Renal cortex interstitium (tissue), 11 donors: ENCODE results near the gene NFATC3. TPM values are rescaled to one million over a fixed set of nuclear protein-coding genes. Genes with fewer than 3 reads are reported as not detected.

Experiments
- DNase-seq, 11 donors: peaks; one replicate each; pipeline ENCODE4 v3.0.0-alpha.2; 2013; ENCODE audit warnings: low read depth in 9 of 11, low spot score in 4 of 11; ENCODE audit errors: extremely low read depth in 1 of 11
- polyA plus RNA-seq, 3 donors: library from polyadenylated mRNA; unstranded; fragments of 120-200 nt; gene quantifications; one replicate each; pipeline ENCODE4 v1.2.1, GENCODE V29; 2013; ENCODE audit not compliant: insufficient read length in 3 of 3

The NFATC3 gene
- polyA plus RNA-seq, 3 donors = 28.8 to 37.0 (median 35.7) TPM

- no peak for DNase-seq
These were observed 187.5 kb downstream of the NFATC3 start for GRCh38 chr16:68272507-68273209.

GRCh38 chr16:68273459-68273858, 188.3 kb downstream of the NFATC3 start:
- no peak for DNase-seq

- DNase-seq = no peak
These were observed 188.7 kb downstream of the NFATC3 start for GRCh38 chr16:68273896-68274295.

- DNase-seq = no peak
These were observed 189.3 kb downstream of the NFATC3 start for GRCh38 chr16:68274441-68274840.

- DNase-seq = no peak
These were observed 190.5 kb downstream of the NFATC3 start for GRCh38 chr16:68275611-68276191.

- DNase-seq = no peak
These were observed 191.1 kb downstream of the NFATC3 start for GRCh38 chr16:68276223-68276622.

Other genes starting within 250 kb of the NFATC3 start
- gene THAP11, start 243.1 kb upstream of the NFATC3 start, polyA plus RNA-seq = 10 to 100 TPM; 26.6 to 36.3 (median 28.1) TPM
- 100 to 1,000 TPM; 115 to 139 (median 129) TPM for gene NUTF2, start 238.4 kb upstream of the NFATC3 start, polyA plus RNA-seq
- gene CENPT, start 237.7 kb upstream of the NFATC3 start, polyA plus RNA-seq = 10 to 100 TPM; 43.0 to 59.6 (median 53.3) TPM
- gene EDC4, start 212.3 kb upstream of the NFATC3 start, polyA plus RNA-seq = 100 to 1,000 TPM in 1 of 3 donors, 10 to 100 TPM in 2; 91.3 to 106 (median 95.3) TPM
- under 1 TPM in 2 of 3 donors, not detected in 1; 0.43 to 0.70 TPM for gene NRN1L, start 200.5 kb upstream of the NFATC3 start, polyA plus RNA-seq
- gene PSKH1, start 192.1 kb upstream of the NFATC3 start, polyA plus RNA-seq = 10 to 100 TPM; 31.2 to 40.9 (median 34.1) TPM
- 1 to 10 TPM; 4.0 to 7.6 (median 6.2) TPM for gene CTRL, start 153.5 kb upstream of the NFATC3 start, polyA plus RNA-seq
- gene PSMB10, start 148.5 kb upstream of the NFATC3 start, polyA plus RNA-seq = 10 to 100 TPM; 15.9 to 31.1 (median 28.4) TPM
- gene LCAT, start 141.2 kb upstream of the NFATC3 start, polyA plus RNA-seq = 10 to 100 TPM; 16.1 to 29.5 (median 21.2) TPM
- 10 to 100 TPM; 28.8 to 38.9 (median 35.6) TPM for gene SLC12A4, start 116.7 kb upstream of the NFATC3 start, polyA plus RNA-seq
- gene DPEP3, start 104.9 kb upstream of the NFATC3 start, polyA plus RNA-seq = under 1 TPM in 2 of 3 donors, not detected in 1; 0.14 to 0.16 TPM
- gene DPEP2, start 85.9 kb upstream of the NFATC3 start, polyA plus RNA-seq = under 1 TPM; 0.51 to 0.86 (median 0.62) TPM
- gene DPEP2NB, start 69.5 kb upstream of the NFATC3 start, polyA plus RNA-seq = not detected
- gene DDX28, start 62.1 kb upstream of the NFATC3 start, polyA plus RNA-seq = 10 to 100 TPM in 2 of 3 donors, 1 to 10 TPM in 1; 9.3 to 11.3 (median 10.1) TPM
- 10 to 100 TPM; 13.7 to 17.9 (median 17.5) TPM for gene DUS2, start 62.1 kb upstream of the NFATC3 start, polyA plus RNA-seq
- 10 to 100 TPM; 23.0 to 40.0 (median 27.1) TPM for gene ESRP2, start 150.8 kb downstream of the NFATC3 start, polyA plus RNA-seq
- gene PLA2G15, start 160.0 kb downstream of the NFATC3 start, polyA plus RNA-seq = 10 to 100 TPM; 20.3 to 23.7 (median 23.4) TPM
- gene SLC7A6, start 179.2 kb downstream of the NFATC3 start, polyA plus RNA-seq = 10 to 100 TPM; 13.1 to 17.8 (median 13.9) TPM
- gene SLC7A6OS, start 225.6 kb downstream of the NFATC3 start, polyA plus RNA-seq = 10 to 100 TPM; 19.8 to 25.4 (median 20.8) TPM
- 10 to 100 TPM; 51.2 to 64.2 (median 52.5) TPM for gene PRMT7, start 225.6 kb downstream of the NFATC3 start, polyA plus RNA-seq